Uterus (tissue), 2 donors: Measurements from ENCODE around the gene CD47.

Experiments used
- POLR2A ChIP-seq, 2 donors: fragments of 450-650 bp; IDR thresholded peaks; one replicate each; pipeline ENCODE4 v1.6.1; 2016; ENCODE audit warnings: antibody characterized with exemption in 2 of 2, mild to moderate bottlenecking in 1 of 2, moderate library complexity in 1 of 2
- TF ChIP-seq, protein P1 (sequence below), 4 experiments: fragments of 200-600 bp in 2 of 4; fragments of 450-650 bp in 2 of 4; sonication (generic) in 2 of 4; IDR thresholded peaks; one replicate each; pipeline ENCODE4 v1.5.1; 2016 to 2019; ENCODE audit warnings: antibody characterized with exemption in 4 of 4, mild to moderate bottlenecking in 2 of 4, moderate library complexity in 1 of 4

DNA sequence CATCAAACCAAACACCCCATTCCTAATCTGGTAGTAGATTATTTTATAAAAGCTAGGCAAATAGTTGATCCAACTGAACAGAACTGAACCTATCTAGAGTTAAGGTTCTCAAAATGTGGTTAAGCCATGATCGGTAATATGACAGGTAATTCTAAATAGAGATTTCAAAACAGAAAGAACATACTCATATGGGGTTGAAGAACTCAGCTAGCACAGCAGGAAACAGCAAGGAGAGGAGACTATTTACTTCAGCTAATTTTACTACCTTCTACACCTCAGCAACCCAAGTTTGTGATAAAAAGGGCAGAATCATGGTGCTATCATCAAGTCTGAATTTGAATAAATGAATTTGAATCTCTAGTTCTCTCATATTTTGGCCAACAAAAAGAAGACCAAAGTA, 11.8 kb downstream of the CD47 start:
- no peak for TF ChIP-seq POLR2A (IDR thresholded peaks at IDR 0.05)
- TF ChIP-seq, protein P1, sequence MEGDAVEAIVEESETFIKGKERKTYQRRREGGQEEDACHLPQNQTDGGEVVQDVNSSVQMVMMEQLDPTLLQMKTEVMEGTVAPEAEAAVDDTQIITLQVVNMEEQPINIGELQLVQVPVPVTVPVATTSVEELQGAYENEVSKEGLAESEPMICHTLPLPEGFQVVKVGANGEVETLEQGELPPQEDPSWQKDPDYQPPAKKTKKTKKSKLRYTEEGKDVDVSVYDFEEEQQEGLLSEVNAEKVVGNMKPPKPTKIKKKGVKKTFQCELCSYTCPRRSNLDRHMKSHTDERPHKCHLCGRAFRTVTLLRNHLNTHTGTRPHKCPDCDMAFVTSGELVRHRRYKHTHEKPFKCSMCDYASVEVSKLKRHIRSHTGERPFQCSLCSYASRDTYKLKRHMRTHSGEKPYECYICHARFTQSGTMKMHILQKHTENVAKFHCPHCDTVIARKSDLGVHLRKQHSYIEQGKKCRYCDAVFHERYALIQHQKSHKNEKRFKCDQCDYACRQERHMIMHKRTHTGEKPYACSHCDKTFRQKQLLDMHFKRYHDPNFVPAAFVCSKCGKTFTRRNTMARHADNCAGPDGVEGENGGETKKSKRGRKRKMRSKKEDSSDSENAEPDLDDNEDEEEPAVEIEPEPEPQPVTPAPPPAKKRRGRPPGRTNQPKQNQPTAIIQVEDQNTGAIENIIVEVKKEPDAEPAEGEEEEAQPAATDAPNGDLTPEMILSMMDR (IDR thresholded peaks at IDR 0.05): no peak
